WTC11 (cell line): ENCODE measurements around the gene R3HDM1. TPM values are rescaled to one million over a fixed set of nuclear protein-coding genes. Genes with fewer than 3 reads are reported as not detected.
A peak's percentile ranks its signal among the peaks of the same experiment; 100 is the strongest.

Source experiments
- ATAC-seq: fragments of 200-7000 bp; cut with Tn5 transposase; 2 replicates; pipeline ENCODE4 v1.10.0; 2021; ENCODE audit warnings: mild to moderate bottlenecking, moderate library complexity
- CTCF ChIA-PET: fragments of 300-600 bp; sonication (Branson Sonifier 250); formaldehyde crosslinking; loops from one replicate; lab custom pipeline; 2021; ENCODE audit warnings: antibody characterized with exemption; lab: Charles Lee
- POLR2A ChIA-PET: fragments of 350-600 bp; sonication (Branson Sonifier 250); formaldehyde crosslinking; loops from one replicate; lab custom pipeline; 2021; ENCODE audit warnings: antibody characterized with exemption; lab: Charles Lee
- DNase-seq: peaks from one replicate; pipeline ENCODE4 v3.0.0; 2021; ENCODE audit warnings: low spot score
- H3K27ac Mint-ChIP-seq: 2 replicates; pipeline ENCODE4 v1.8.0; 2021; ENCODE audit warnings: mixed read lengths
- H3K27me3 Mint-ChIP-seq: 2 replicates; pipeline ENCODE4 v1.8.0; 2021; ENCODE audit warnings: low read depth, mild to moderate bottlenecking, moderate library complexity, mixed read lengths
- H3K36me3 Mint-ChIP-seq: 2 replicates; pipeline ENCODE4 v1.8.0; 2021; ENCODE audit warnings: mixed read lengths
- H3K4me1 Mint-ChIP-seq: 2 replicates; pipeline ENCODE4 v1.8.0; 2022; ENCODE audit warnings: mixed read lengths
- H3K4me3 Mint-ChIP-seq: 2 replicates; pipeline ENCODE4 v1.8.0; 2021; ENCODE audit warnings: mild to moderate bottlenecking, moderate library complexity, mixed read lengths
- H3K9me3 Mint-ChIP-seq: 2 replicates; pipeline ENCODE4 v1.8.0; 2021; ENCODE audit warnings: mixed read lengths
- ATF1 ChIP-seq: sonication (generic); formaldehyde crosslinking; IDR thresholded peaks from 2 replicates; pipeline ENCODE4 v1.8.1; 2023; ENCODE audit warnings: mild to moderate bottlenecking, moderate library complexity, missing genetic modification reagents
- EMX1 ChIP-seq: fragments of 250-450 bp; sonication (Bioruptor Pico); IDR thresholded peaks from 2 replicates; pipeline ENCODE4 v1.8.0; 2021; ENCODE audit warnings: mild to moderate bottlenecking
- FOXJ3 ChIP-seq: sonication (generic); formaldehyde crosslinking; IDR thresholded peaks from 2 replicates; pipeline ENCODE4 v1.9.0; 2021; ENCODE audit warnings: missing genetic modification reagents, mild to moderate bottlenecking, borderline replicate concordance
- FOXK1 ChIP-seq: sonication (generic); formaldehyde crosslinking; IDR thresholded peaks from 2 replicates; pipeline ENCODE4 v1.8.0; 2022; ENCODE audit warnings: mild to moderate bottlenecking, moderate library complexity, missing genetic modification reagents
- GABPB1 ChIP-seq: sonication (generic); formaldehyde crosslinking; IDR thresholded peaks from 2 replicates; pipeline ENCODE4 v1.8.1; 2023; ENCODE audit warnings: mild to moderate bottlenecking, missing genetic modification reagents
- GRHL2 ChIP-seq: fragments of 250-450 bp; sonication (Bioruptor Pico); IDR thresholded peaks from 2 replicates; pipeline ENCODE4 v1.8.0; 2022; ENCODE audit warnings: mild to moderate bottlenecking, moderate library complexity; ENCODE audit not compliant: insufficient replicate concordance, severe bottlenecking
- NFE2L1 ChIP-seq: sonication (generic); formaldehyde crosslinking; IDR thresholded peaks from 2 replicates; pipeline ENCODE4 v1.8.1; 2023; ENCODE audit warnings: missing genetic modification reagents
- NFYB ChIP-seq: sonication (generic); formaldehyde crosslinking; conservative IDR thresholded peaks from 2 replicates; pipeline ENCODE4 v1.8.0; 2022; ENCODE audit warnings: low read depth, missing genetic modification reagents
- ZNF416 ChIP-seq: fragments of 250-450 bp; sonication (Bioruptor Pico); IDR thresholded peaks from 2 replicates; pipeline ENCODE4 v1.9.0; 2021; ENCODE audit warnings: mild to moderate bottlenecking, inconsistent platforms
- ZNF423 ChIP-seq: fragments of 250-450 bp; sonication (Bioruptor Pico); IDR thresholded peaks from 2 replicates; pipeline ENCODE4 v2.1.2; 2022; ENCODE audit warnings: mild to moderate bottlenecking, moderate library complexity
- ZNF671 ChIP-seq: fragments of 250-450 bp; sonication (Bioruptor Pico); IDR thresholded peaks from 2 replicates; pipeline ENCODE4 v1.8.0; 2021; ENCODE audit warnings: mild to moderate bottlenecking
- total RNA-seq: library from RNA; stranded (reverse); gene quantifications from 3 replicates; pipeline ENCODE4 v1.2.3, GENCODE V29; 2021
- TF ChIP-seq, protein P1 (sequence below): sonication (generic); formaldehyde crosslinking; IDR thresholded peaks from 2 replicates; pipeline ENCODE4 v1.8.1; 2022; ENCODE audit warnings: mild to moderate bottlenecking, moderate library complexity, missing genetic modification reagents
- TF ChIP-seq, protein P2 (sequence below): sonication (generic); formaldehyde crosslinking; IDR thresholded peaks from 2 replicates; pipeline ENCODE4 v1.8.1; 2023; ENCODE audit warnings: mild to moderate bottlenecking, missing genetic modification reagents
- TF ChIP-seq, protein P3 (sequence below): fragments of 250-450 bp; sonication (Bioruptor Pico); IDR thresholded peaks from 2 replicates; pipeline ENCODE4 v1.9.0; 2021; ENCODE audit warnings: mild to moderate bottlenecking
- TF ChIP-seq, protein P4 (sequence below): sonication (generic); formaldehyde crosslinking; IDR thresholded peaks from 2 replicates; pipeline ENCODE4 v1.8.1; 2022; ENCODE audit warnings: missing genetic modification reagents, borderline replicate concordance
- TF ChIP-seq, protein P5 (sequence below): sonication (generic); formaldehyde crosslinking; IDR thresholded peaks from 2 replicates; pipeline ENCODE4 v1.8.1; 2023; ENCODE audit warnings: mild to moderate bottlenecking, missing genetic modification reagents, borderline replicate concordance
- TF ChIP-seq, protein P6 (sequence below): sonication (generic); formaldehyde crosslinking; IDR thresholded peaks from 2 replicates; pipeline ENCODE4 v1.8.1; 2022; ENCODE audit warnings: low read depth, missing genetic modification reagents, borderline replicate concordance
- TF ChIP-seq, protein P7 (sequence below): sonication (generic); formaldehyde crosslinking; IDR thresholded peaks from 2 replicates; pipeline ENCODE4 v1.8.0; 2022; ENCODE audit warnings: mild to moderate bottlenecking, missing genetic modification reagents
- TF ChIP-seq, protein P8 (sequence below): sonication (generic); formaldehyde crosslinking; conservative IDR thresholded peaks from 2 replicates; pipeline ENCODE4 v1.8.1; 2023; ENCODE audit warnings: mild to moderate bottlenecking, low read depth, missing genetic modification reagents, moderate library complexity
- TF ChIP-seq, protein P9 (sequence below): sonication (generic); formaldehyde crosslinking; IDR thresholded peaks from 2 replicates; pipeline ENCODE4 v1.8.0; 2022; ENCODE audit warnings: mild to moderate bottlenecking, missing genetic modification reagents

R3HDM1 gene
- total RNA-seq, 1 experiment from 2014 or later, result 58.4 TPM

DNA sequence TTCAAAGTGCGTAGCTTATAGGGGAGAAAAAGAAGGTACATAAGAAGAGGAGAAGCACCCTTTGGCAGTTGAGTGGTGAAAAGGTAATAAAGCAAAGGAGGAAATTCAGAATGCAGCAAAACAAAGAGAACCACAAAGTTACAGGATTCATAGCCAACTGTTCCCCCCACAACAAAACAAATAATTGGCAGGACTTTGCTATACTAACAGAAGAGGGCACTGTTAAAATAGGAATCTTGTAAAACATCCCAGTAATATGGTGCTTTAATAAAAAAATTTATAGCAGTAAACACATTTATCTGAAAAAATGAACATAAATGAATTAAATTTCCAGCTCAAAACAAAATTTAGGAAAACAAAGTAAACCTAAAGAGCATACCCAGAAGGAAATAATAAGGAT, 42.3 kb downstream of the R3HDM1 start:
- Mint-ChIP-seq H3K4me3 (no peak overlapping the region), H3K36me3 (peaks cover 5% of the 10 kb centered on the region), H3K4me1 (peaks cover 9% of the 10 kb centered on the region), H3K27me3 (no peaks in the 10 kb centered on the region), H3K27ac (0 out of 2 replicates have a peak overlapping the region, but pooled peaks have one; percentile 28), H3K9me3 (no peaks in the 10 kb centered on the region)
- no peak for DNase-seq
- POLR2A ChIA-PET, result no interaction called here
- no peak for ATAC-seq
- CTCF ChIA-PET, result interaction anchor here (0.8 to 2.1 kb wide), 4 partner anchors 13 to 136 kb away, joined by 3 to 11 read pairs (median 6); no protein-coding TSS in a partner anchor
- TF ChIP-seq, protein P1, sequence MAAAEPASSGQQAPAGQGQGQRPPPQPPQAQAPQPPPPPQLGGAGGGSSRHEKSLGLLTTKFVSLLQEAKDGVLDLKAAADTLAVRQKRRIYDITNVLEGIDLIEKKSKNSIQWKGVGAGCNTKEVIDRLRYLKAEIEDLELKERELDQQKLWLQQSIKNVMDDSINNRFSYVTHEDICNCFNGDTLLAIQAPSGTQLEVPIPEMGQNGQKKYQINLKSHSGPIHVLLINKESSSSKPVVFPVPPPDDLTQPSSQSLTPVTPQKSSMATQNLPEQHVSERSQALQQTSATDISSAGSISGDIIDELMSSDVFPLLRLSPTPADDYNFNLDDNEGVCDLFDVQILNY (CRISPR knock-in tag), result no peak
- TF ChIP-seq, protein P2, sequence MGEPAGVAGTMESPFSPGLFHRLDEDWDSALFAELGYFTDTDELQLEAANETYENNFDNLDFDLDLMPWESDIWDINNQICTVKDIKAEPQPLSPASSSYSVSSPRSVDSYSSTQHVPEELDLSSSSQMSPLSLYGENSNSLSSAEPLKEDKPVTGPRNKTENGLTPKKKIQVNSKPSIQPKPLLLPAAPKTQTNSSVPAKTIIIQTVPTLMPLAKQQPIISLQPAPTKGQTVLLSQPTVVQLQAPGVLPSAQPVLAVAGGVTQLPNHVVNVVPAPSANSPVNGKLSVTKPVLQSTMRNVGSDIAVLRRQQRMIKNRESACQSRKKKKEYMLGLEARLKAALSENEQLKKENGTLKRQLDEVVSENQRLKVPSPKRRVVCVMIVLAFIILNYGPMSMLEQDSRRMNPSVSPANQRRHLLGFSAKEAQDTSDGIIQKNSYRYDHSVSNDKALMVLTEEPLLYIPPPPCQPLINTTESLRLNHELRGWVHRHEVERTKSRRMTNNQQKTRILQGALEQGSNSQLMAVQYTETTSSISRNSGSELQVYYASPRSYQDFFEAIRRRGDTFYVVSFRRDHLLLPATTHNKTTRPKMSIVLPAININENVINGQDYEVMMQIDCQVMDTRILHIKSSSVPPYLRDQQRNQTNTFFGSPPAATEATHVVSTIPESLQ (CRISPR knock-in tag), result no peak
- TF ChIP-seq FOXJ3 (CRISPR knock-in tag) (no peak), ZNF423 (CRISPR knock-in tag) (no peak), EMX1 (CRISPR knock-in tag) (no peak)
- TF ChIP-seq, protein P3, sequence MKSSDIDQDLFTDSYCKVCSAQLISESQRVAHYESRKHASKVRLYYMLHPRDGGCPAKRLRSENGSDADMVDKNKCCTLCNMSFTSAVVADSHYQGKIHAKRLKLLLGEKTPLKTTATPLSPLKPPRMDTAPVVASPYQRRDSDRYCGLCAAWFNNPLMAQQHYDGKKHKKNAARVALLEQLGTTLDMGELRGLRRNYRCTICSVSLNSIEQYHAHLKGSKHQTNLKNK (CRISPR knock-in tag), result no peak
- TF ChIP-seq, protein P4, sequence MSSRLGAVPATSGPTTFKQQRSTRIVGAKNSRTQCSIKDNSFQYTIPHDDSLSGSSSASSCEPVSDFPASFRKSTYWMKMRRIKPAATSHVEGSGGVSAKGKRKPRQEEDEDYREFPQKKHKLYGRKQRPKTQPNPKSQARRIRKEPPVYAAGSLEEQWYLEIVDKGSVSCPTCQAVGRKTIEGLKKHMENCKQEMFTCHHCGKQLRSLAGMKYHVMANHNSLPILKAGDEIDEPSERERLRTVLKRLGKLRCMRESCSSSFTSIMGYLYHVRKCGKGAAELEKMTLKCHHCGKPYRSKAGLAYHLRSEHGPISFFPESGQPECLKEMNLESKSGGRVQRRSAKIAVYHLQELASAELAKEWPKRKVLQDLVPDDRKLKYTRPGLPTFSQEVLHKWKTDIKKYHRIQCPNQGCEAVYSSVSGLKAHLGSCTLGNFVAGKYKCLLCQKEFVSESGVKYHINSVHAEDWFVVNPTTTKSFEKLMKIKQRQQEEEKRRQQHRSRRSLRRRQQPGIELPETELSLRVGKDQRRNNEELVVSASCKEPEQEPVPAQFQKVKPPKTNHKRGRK, result no peak
- TF ChIP-seq, protein P5, sequence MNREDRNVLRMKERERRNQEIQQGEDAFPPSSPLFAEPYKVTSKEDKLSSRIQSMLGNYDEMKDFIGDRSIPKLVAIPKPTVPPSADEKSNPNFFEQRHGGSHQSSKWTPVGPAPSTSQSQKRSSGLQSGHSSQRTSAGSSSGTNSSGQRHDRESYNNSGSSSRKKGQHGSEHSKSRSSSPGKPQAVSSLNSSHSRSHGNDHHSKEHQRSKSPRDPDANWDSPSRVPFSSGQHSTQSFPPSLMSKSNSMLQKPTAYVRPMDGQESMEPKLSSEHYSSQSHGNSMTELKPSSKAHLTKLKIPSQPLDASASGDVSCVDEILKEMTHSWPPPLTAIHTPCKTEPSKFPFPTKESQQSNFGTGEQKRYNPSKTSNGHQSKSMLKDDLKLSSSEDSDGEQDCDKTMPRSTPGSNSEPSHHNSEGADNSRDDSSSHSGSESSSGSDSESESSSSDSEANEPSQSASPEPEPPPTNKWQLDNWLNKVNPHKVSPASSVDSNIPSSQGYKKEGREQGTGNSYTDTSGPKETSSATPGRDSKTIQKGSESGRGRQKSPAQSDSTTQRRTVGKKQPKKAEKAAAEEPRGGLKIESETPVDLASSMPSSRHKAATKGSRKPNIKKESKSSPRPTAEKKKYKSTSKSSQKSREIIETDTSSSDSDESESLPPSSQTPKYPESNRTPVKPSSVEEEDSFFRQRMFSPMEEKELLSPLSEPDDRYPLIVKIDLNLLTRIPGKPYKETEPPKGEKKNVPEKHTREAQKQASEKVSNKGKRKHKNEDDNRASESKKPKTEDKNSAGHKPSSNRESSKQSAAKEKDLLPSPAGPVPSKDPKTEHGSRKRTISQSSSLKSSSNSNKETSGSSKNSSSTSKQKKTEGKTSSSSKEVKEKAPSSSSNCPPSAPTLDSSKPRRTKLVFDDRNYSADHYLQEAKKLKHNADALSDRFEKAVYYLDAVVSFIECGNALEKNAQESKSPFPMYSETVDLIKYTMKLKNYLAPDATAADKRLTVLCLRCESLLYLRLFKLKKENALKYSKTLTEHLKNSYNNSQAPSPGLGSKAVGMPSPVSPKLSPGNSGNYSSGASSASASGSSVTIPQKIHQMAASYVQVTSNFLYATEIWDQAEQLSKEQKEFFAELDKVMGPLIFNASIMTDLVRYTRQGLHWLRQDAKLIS (CRISPR knock-in tag), result no peak

DNA sequence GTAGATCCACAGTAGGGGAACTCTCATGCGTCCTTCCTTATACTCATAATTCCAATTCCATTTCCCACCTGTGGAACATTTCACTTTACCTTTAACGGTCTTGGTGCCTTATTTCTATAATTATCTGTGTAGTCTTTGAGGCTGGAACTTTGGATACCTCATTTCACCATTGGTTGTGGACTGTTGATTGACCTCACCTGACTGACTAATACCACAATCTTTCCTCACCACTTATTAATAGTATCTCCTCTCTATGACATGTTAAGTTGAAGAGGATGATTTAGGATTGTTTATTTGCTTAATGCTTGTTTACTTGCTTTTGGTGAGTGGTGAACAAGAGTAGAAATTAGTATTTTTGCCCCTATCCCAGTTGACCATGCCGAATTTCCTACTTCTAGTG, 50.0 kb downstream of the R3HDM1 start:
- POLR2A ChIA-PET, result no interaction called here
- peaks cover 20% of the 10 kb centered on the region for H3K4me1 Mint-ChIP-seq
- CTCF ChIA-PET, result no interaction called here
- ATAC-seq, result no peak
- H3K9me3 Mint-ChIP-seq, result no peaks in the 10 kb centered on the region
- DNase-seq, result no peak
- no peak overlapping the region for H3K4me3 Mint-ChIP-seq
- no peak overlapping the region for H3K27ac Mint-ChIP-seq
- H3K27me3 Mint-ChIP-seq, result no peaks in the 10 kb centered on the region
- H3K36me3 Mint-ChIP-seq, result no peaks in the 10 kb centered on the region
- no peak for TF ChIP-seq GABPB1
- TF ChIP-seq NFYB (CRISPR knock-in tag), result no peak
- TF ChIP-seq, protein P6, sequence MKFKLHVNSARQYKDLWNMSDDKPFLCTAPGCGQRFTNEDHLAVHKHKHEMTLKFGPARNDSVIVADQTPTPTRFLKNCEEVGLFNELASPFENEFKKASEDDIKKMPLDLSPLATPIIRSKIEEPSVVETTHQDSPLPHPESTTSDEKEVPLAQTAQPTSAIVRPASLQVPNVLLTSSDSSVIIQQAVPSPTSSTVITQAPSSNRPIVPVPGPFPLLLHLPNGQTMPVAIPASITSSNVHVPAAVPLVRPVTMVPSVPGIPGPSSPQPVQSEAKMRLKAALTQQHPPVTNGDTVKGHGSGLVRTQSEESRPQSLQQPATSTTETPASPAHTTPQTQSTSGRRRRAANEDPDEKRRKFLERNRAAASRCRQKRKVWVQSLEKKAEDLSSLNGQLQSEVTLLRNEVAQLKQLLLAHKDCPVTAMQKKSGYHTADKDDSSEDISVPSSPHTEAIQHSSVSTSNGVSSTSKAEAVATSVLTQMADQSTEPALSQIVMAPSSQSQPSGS (CRISPR knock-in tag), result no peak
- TF ChIP-seq, protein P7, sequence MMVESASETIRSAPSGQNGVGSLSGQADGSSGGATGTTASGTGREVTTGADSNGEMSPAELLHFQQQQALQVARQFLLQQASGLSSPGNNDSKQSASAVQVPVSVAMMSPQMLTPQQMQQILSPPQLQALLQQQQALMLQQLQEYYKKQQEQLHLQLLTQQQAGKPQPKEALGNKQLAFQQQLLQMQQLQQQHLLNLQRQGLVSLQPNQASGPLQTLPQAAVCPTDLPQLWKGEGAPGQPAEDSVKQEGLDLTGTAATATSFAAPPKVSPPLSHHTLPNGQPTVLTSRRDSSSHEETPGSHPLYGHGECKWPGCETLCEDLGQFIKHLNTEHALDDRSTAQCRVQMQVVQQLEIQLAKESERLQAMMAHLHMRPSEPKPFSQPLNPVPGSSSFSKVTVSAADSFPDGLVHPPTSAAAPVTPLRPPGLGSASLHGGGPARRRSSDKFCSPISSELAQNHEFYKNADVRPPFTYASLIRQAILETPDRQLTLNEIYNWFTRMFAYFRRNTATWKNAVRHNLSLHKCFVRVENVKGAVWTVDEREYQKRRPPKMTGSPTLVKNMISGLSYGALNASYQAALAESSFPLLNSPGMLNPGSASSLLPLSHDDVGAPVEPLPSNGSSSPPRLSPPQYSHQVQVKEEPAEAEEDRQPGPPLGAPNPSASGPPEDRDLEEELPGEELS (CRISPR knock-in tag), result no peak
- TF ChIP-seq, protein P8, sequence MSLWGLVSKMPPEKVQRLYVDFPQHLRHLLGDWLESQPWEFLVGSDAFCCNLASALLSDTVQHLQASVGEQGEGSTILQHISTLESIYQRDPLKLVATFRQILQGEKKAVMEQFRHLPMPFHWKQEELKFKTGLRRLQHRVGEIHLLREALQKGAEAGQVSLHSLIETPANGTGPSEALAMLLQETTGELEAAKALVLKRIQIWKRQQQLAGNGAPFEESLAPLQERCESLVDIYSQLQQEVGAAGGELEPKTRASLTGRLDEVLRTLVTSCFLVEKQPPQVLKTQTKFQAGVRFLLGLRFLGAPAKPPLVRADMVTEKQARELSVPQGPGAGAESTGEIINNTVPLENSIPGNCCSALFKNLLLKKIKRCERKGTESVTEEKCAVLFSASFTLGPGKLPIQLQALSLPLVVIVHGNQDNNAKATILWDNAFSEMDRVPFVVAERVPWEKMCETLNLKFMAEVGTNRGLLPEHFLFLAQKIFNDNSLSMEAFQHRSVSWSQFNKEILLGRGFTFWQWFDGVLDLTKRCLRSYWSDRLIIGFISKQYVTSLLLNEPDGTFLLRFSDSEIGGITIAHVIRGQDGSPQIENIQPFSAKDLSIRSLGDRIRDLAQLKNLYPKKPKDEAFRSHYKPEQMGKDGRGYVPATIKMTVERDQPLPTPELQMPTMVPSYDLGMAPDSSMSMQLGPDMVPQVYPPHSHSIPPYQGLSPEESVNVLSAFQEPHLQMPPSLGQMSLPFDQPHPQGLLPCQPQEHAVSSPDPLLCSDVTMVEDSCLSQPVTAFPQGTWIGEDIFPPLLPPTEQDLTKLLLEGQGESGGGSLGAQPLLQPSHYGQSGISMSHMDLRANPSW (CRISPR knock-in tag), result no peak
- TF ChIP-seq FOXK1 (CRISPR knock-in tag), result no peak
- no peak for TF ChIP-seq ZNF671 (CRISPR knock-in tag)
- TF ChIP-seq, protein P9, sequence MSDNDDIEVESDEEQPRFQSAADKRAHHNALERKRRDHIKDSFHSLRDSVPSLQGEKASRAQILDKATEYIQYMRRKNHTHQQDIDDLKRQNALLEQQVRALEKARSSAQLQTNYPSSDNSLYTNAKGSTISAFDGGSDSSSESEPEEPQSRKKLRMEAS, result no peak
- no peak for TF ChIP-seq ZNF416 (CRISPR knock-in tag)
- TF ChIP-seq GRHL2, result no peak
- no peak for TF ChIP-seq ATF1 (CRISPR knock-in tag)
- no peak for TF ChIP-seq NFE2L1 (CRISPR knock-in tag)
